GM18867 (cell line): ENCODE measurements around the gene PFKP.

Source experiments
- ATAC-seq: cut with Tn5 transposase; IDR thresholded peaks from one replicate; pipeline ENCODE4 v1.9.1; 2021; ENCODE audit warnings: mild to moderate bottlenecking, moderate library complexity; ENCODE audit not compliant: unreplicated experiment

Gene PFKP

DNA sequence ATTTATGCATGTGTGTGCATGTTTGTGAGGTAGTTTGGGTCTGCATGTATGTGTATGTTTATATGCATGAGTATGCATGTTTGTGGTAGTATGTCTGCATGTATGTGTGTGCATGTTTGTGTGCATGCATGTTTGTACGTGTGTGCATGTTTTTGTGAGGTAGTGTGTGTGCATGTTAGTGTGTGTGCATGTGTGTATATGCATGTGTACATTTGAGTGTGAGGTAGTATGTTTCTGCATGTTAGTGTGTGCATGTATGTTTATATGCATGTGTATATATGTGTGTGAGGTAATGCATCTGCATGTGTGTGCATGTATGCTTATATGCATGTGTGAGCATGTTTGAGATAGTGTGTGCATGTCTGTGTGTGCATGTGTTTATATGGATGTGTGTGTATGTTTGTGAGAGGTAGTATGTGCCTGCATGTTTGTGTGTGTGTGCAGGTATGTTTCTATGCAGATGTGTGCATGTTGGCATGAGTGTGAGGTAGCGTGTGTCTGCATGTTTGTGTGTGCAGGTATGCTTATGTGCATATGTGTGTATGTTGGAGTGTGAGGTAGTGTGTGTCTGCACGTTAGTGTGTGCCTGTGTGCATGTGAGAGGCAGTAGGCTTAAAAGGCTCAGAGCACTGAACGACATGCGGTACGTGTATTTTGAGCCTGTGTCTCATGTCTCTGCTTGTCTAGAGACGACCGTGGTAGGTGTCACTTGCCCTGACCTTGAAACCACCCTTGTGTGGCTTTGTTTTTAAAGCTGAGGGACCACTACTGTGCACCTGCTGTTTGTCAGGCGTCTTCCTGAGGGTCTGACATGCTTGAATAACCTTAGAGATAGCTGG, 43.7 kb downstream of the PFKP start:
- ATAC-seq = no peak

DNA sequence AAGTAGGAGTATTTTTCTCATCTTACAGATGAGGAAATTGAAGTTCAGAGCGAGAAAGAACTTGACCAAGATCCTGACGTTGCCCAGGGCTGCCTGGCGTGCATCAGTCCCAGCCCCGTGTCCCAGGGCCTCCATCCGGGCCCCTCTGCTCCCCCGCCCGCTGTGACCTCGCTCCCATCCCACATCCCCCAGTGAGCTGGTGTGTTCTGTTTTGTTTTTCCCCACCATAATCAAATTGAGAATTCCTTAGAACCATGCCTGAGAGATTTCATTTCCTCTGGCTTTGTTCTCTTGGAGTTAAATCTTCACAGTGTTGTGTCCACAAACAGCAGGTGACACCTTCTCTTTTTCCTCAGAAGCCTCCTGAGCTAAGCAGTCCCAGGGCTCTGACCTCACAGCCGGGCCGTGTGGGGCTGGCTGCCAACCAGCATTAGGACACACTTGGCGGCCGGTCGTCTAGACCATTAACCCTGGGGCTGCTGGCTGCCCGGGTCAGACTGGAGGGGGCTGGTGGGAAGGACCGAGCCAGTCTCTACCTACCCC, 44.3 kb downstream of the PFKP start:
- no peak for ATAC-seq

DNA sequence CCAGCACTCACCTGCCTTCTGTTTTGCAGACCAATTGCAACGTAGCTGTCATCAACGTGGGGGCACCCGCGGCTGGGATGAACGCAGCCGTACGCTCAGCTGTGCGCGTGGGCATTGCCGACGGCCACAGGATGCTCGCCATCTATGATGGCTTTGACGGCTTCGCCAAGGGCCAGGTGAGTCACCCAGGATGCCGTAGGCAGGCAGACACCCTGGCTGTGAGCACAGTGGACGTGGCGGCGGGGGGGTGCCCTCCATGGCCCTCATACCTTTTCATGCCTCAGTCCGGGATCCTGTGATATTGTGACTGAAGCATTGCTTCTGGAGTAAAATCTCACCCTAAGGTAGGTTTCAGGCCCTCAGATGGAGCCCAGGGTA, 46.0 kb downstream of the PFKP start:
- ATAC-seq = no peak

DNA sequence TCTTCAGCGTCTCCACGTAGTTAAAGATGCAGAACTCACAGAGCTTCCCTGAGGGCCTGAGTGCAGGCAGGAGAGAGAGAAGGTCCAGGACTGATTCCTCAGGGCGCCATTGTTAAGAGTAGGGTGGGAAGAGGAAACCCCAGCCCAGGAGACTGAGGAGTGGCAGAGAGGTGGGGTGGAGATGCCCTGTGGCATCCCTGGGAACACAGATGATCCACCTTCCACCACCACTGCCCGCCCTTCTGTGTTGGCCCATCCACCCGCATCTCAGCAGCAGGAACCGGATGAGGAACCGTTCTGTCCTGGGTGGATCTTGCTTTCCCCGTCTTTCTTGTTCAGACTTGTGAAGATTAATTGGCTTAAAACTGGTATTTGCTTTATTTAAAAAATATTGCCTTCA, 48.3 kb downstream of the PFKP start:
- no peak for ATAC-seq

GRCh38 chr10:3116508-3117100, 49.3 kb downstream of the PFKP start:
- no peak for ATAC-seq

- no peak for ATAC-seq
Measured at GRCh38 chr10:3117486-3117885, 50.1 kb downstream of the PFKP start.

DNA sequence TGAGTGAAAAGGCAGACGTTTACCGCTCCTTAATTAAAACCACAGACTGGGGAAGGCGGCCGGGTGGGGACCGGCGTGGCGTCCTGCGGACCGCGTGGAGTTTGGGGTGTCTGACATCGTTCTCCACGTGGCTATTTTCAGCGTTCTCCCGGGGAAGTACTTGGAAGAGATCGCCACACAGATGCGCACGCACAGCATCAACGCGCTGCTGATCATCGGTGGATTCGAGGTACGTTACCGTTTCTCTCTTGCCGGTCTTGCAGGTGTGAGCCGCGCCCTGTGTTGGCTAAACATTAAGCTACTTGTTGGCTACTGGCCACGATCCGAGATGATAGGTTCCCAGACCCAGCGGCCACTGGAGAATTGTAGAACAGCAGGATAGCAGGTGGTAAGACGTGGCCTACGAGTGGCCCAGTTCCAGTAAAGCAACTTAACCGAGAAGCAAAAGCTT, 51.3 kb downstream of the PFKP start:
- no peak for ATAC-seq

GRCh38 chr10:3119796-3120459, 52.6 kb downstream of the PFKP start:
- no peak for ATAC-seq

- no peak for ATAC-seq
Measured at GRCh38 chr10:3122034-3122433, 54.7 kb downstream of the PFKP start.

- ATAC-seq = no peak
Measured at GRCh38 chr10:3122486-3123205, 55.3 kb downstream of the PFKP start.

GRCh38 chr10:3123571-3124411, 56.4 kb downstream of the PFKP start:
- no peak for ATAC-seq

DNA sequence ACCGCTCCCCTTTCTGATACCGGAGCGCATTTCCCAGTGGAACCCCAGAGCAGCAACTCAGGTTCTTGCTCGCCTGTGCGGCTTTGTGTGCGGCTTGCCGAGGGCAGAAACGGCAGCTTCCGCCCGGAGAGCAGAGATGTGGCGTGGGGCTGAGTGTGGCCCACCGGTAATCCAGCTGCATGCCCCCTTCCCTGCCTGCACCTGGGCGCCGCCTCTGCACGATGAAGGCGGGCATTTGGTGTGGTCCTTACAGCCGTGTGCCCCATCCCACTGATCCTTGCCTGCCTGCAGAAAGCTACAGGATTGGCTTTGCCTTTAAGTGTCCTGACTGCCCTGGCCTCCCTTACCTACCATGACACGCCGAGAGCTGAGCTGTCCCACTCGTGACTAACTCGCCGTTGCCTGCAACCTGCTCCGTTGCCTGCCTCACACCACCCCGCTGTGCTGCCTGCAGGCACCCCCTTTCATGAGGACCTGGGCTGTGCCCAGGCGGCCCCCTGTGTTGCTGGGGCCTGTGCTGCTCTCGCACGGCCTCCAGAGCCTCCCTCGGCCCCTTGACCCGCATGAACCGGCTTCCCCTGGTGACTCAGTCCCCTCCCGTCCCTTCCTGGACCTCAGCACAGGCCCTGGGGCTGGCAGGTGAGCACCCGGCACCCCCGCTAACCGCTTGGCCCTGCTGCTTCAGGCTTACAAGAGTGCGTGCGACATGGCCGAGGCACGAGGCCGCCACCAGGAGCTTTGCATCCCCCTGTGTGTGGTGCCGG, 57.2 kb downstream of the PFKP start:
- no peak for ATAC-seq

DNA sequence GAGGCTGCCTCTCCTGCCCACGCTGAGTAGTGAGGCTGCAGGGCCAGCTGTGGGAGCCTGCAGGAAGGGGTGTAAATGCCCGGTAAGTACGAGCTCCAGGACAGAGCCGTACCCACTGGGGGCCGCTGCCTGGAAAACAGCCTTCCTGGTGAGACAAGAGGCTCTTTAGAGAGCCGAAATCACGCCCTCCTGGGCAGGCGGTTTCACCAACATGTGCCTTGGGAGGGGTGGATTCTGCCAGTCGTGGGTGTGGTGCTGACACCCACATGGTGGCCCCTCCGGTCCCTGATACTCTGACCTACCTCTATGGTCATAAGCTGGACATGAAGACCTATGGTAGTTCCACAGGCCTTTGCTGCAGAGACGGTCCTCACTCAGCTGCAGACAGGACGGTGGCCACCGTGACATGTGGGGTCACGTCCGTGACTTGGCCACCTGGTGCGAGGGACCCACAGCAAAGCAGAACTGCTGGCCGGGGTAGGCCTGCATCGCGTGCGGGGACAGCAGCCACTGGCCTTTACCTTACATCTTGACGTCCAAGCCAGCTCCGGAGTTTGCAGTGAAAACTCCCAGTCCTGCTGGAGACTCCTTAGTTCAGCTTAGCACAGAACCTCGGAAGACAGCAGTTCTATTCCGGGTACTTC, 58.3 kb downstream of the PFKP start:
- no peak for ATAC-seq

- ATAC-seq = no peak
Measured at GRCh38 chr10:3126249-3126648, 58.9 kb downstream of the PFKP start.

DNA sequence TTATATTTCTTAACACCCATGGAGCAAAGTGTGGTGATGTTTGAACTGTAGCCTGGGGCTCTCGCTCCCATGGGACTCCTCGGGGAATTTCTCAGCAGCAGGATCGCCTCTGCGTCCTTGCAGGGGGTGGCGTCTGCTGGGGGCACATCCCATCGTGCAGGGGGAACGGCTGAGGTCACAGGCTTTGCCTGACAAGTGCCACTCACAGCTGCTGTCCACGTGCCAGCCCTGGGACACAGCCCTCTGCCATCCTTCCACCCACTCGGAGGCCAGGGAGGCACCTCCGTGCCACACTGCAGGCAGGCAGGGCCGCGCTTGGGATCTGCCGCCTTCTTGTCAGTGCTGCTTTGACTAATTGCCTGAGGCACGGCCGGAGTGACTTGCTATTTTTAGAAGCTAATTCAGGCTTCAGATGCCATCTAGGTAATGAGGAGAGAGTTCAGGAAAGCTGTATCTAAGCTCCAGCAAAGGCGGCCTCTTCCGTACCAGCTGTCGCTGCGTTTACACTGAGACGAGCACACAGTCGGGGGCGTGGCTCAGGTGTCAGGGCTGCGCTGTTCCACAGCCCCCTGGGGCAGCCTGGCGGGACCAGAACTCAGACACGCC, 59.5 kb downstream of the PFKP start:
- ATAC-seq = no peak

GRCh38 chr10:3127921-3128320, 60.6 kb downstream of the PFKP start:
- no peak for ATAC-seq

DNA sequence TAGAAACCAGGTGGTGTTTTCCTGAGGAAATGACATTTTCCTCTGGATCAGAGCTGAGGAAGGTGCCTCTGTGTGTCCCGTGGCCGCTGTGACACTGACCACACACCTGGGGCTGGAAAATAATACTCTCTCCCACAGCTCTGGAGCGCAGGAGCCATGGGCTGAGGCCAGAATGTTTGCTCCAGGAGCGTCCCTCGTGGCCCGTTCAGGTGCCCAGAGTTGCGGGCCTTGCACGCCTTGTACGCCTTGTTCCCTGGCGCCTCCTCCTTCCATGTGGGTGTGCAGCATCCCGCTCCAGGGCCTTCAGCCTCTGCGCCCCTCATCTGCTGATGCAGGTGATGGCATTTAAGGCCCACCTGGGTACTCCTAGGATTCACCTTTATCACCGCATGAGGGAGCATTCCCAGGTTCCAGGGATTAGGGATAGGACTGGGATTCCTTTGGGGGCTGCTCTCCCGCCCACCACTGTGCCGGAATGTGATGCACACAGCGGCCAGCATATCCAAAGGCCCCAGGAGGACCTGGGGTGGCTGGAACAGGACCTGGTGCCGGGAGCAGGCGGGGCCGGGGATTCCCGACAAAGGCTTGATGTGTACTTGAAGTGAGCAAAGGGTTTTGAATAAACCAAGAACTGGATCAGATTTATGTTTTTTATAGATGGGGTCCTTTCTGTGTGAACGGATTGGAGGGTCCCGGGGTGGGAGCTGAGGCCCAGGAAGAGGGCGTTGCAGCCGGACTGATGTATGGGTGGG, 61.2 kb downstream of the PFKP start:
- ATAC-seq = no peak
